Prostate gland (tissue), 2 donors: ENCODE data around the gene MAP4K4. TPM values are rescaled to one million over a fixed set of nuclear protein-coding genes. Genes with fewer than 3 reads are reported as not detected.

Source experiments
- DNase-seq: peaks from one replicate; pipeline ENCODE4 v3.0.0-alpha.2; 2019; ENCODE audit warnings: low spot score
- H3K27ac ChIP-seq, 2 donors: fragments of 200-600 bp; sonication (generic); 2 replicates each; pipeline ENCODE4 v1.5.1; 2017 to 2019
- H3K27me3 ChIP-seq: fragments of 200-600 bp; sonication (generic); replicated peaks from 2 replicates; pipeline ENCODE4 v1.5.1; 2019; ENCODE audit not compliant: insufficient read depth
- H3K36me3 ChIP-seq, 2 donors: fragments of 200-600 bp; sonication (generic); 1 replicate in 1 of 2; 2 replicates in 1 of 2; pipeline versions ENCODE4 v1.5.1 to v1.8.1; 2017 to 2019
- H3K4me1 ChIP-seq: fragments of 200-600 bp; sonication (generic); replicated peaks from 2 replicates; pipeline ENCODE4 v1.5.1; 2019
- H3K4me3 ChIP-seq, 2 donors: fragments of 200-600 bp; sonication (generic); 2 replicates each; pipeline ENCODE4 v1.5.1; 2017 to 2019
- H3K9me3 ChIP-seq: fragments of 200-600 bp; sonication (generic); 2 replicates; pipeline ENCODE4 v1.5.1; 2017
- POLR2A ChIP-seq: fragments of 450-650 bp; IDR thresholded peaks from one replicate; pipeline ENCODE4 v1.6.1; 2016; ENCODE audit warnings: antibody characterized with exemption, mild to moderate bottlenecking
- POLR2AphosphoS5 ChIP-seq: sonication (generic); formaldehyde crosslinking; IDR thresholded peaks from one replicate; pipeline ENCODE4 v1.6.1; 2017; ENCODE audit warnings: antibody characterized with exemption
- WGBS: methylation state at CpG from one replicate; pipeline ENCODE4 v1.1.5; 2018; 5-methylcytosine and 5-hydroxymethylcytosine counted together
- intact Hi-C: fragments of 100-400 bp; cut with DNase I; formaldehyde crosslinking; loops from one replicate; pipeline ENCODE4 v1.14.2; 2022
- total RNA-seq, 2 donors: library from RNA; depleted of rRNA; stranded (reverse); fragments of >200 nt; gene quantifications; one replicate each; pipeline ENCODE4 v1.1.0, GENCODE V29; 2016
- TF ChIP-seq, protein P1 (sequence below), 4 experiments: fragments of 200-600 bp in 2 of 4; fragments of 450-650 bp in 2 of 4; sonication (generic) in 2 of 4; IDR thresholded peaks; 1 replicate in 3 of 4; 2 replicates in 1 of 4; pipeline ENCODE4 v1.5.1; 2016 to 2019; ENCODE audit warnings: antibody characterized with exemption in 4 of 4, mild to moderate bottlenecking in 2 of 4, moderate library complexity in 2 of 4

Gene MAP4K4
- total RNA-seq, 2 donors from 2014 or later, result 23.6 to 107 TPM

- intact Hi-C loops, result no loop called here
- H3K4me1 ChIP-seq, result no peaks in the 10 kb centered on the region
- DNase-seq, result no peak
- TF ChIP-seq POLR2A (no peak), POLR2AphosphoS5 (no peak)
- TF ChIP-seq, protein P1, sequence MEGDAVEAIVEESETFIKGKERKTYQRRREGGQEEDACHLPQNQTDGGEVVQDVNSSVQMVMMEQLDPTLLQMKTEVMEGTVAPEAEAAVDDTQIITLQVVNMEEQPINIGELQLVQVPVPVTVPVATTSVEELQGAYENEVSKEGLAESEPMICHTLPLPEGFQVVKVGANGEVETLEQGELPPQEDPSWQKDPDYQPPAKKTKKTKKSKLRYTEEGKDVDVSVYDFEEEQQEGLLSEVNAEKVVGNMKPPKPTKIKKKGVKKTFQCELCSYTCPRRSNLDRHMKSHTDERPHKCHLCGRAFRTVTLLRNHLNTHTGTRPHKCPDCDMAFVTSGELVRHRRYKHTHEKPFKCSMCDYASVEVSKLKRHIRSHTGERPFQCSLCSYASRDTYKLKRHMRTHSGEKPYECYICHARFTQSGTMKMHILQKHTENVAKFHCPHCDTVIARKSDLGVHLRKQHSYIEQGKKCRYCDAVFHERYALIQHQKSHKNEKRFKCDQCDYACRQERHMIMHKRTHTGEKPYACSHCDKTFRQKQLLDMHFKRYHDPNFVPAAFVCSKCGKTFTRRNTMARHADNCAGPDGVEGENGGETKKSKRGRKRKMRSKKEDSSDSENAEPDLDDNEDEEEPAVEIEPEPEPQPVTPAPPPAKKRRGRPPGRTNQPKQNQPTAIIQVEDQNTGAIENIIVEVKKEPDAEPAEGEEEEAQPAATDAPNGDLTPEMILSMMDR (IDR thresholded peaks at IDR 0.05), result no peak
- no peaks in the 10 kb centered on the region for H3K27me3 ChIP-seq
- no peaks in the 10 kb centered on the region for H3K9me3 ChIP-seq
- no peak overlapping the region for H3K4me3 ChIP-seq
- no peak overlapping the region for H3K27ac ChIP-seq
- WGBS, result 98% methylated on average over 11 of the region's 11 CpGs
- peaks cover 0 to 11% of the 10 kb centered on the region in 2 donors for H3K36me3 ChIP-seq
Observed at GRCh38 chr2:101870444-101870843, 172.9 kb downstream of the MAP4K4 start.

GRCh38 chr2:101871480-101871879 lies 174.0 kb downstream of the MAP4K4 start:
- Histone ChIP-seq H3K36me3 (peaks cover 0 to 11% of the 10 kb centered on the region in 2 donors), H3K9me3 (no peaks in the 10 kb centered on the region), H3K27ac (no peak overlapping the region), H3K4me1 (no peaks in the 10 kb centered on the region), H3K4me3 (no peak overlapping the region), H3K27me3 (no peaks in the 10 kb centered on the region)
- TF ChIP-seq POLR2AphosphoS5 (no peak), POLR2A (no peak)
- TF ChIP-seq, protein P1 (IDR thresholded peaks at IDR 0.05), result no peak
- intact Hi-C loops, result no loop called here
- WGBS, result 86% methylated on average over 5 of the region's 5 CpGs
- no peak for DNase-seq

DNA sequence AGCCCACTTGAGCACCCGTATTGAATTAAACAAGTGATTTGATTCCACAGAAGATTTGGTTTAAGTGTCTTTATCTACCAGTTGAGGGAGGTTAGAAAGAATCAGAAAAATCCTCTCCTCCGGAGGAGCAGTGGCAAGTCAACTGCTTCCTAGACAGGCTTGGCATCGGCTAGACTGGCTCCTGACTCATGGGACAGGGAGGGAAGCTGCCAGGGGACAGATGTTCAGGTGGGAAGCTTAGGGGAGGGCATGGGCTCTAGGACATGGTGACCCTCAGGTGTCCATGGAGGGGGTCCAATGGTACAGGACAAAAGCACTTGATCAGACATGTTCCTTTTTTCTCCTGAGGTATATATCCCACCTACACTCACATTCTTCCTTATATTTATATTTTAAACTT lies 175.0 kb downstream of the MAP4K4 start:
- no peak for DNase-seq
- peaks cover 0 to 11% of the 10 kb centered on the region in 2 donors for H3K36me3 ChIP-seq
- H3K27ac ChIP-seq, result no peak overlapping the region
- H3K4me1 ChIP-seq, result no peaks in the 10 kb centered on the region
- WGBS, result 45% methylated on average over 3 of the region's 3 CpGs
- TF ChIP-seq, protein P1 (IDR thresholded peaks at IDR 0.05), result no peak
- TF ChIP-seq POLR2A, result no peak
- TF ChIP-seq POLR2AphosphoS5, result no peak
- H3K27me3 ChIP-seq, result no peaks in the 10 kb centered on the region
- H3K4me3 ChIP-seq, result no peak overlapping the region
- intact Hi-C loops, result no loop called here
- H3K9me3 ChIP-seq, result no peaks in the 10 kb centered on the region

DNA sequence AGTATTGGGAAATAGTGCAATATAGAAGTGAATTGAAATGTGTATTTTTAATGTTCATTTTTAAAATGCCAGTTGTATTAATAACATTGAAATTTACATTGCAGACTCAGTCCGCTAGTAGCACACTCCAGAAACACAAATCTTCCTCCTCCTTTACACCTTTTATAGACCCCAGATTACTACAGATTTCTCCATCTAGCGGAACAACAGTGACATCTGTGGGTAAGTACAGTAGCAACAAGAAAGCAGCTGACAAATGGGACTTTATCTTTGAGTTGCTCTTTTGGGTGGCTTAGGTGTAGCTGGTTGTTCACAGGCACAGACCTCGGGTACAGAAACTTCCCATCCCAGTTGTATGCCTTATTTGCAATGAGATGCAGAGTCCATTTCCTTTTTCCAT lies 176.0 kb downstream of the MAP4K4 start:
- intact Hi-C loops, result no loop called here
- DNase-seq, result no peak

DNA sequence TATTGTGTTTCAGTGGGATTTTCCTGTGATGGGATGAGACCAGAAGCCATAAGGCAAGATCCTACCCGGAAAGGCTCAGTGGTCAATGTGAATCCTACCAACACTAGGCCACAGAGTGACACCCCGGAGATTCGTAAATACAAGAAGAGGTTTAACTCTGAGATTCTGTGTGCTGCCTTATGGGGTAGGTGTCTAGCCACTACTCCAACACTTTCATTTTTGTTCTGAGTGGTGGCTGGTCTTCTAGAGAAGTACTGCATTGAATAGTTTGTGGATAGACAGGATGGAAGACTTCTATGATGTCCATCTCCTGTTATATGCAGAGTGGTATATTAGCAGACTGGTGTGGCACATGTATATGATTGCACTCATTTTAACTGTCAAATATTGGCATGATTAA lies 176.6 kb downstream of the MAP4K4 start:
- H3K4me3 ChIP-seq, result no peak overlapping the region
- H3K27me3 ChIP-seq, result no peaks in the 10 kb centered on the region
- no peak overlapping the region for H3K27ac ChIP-seq
- TF ChIP-seq POLR2A, result no peak
- TF ChIP-seq, protein P1 (IDR thresholded peaks at IDR 0.05), result no peak
- no peak for TF ChIP-seq POLR2AphosphoS5
- intact Hi-C loops, result no loop called here
- H3K4me1 ChIP-seq, result no peaks in the 10 kb centered on the region
- DNase-seq, result no peak
- no peaks in the 10 kb centered on the region for H3K9me3 ChIP-seq
- peaks cover 0 to 11% of the 10 kb centered on the region in 2 donors for H3K36me3 ChIP-seq
- 94% methylated on average over 3 of the region's 3 CpGs for WGBS

More for the DNA sequence above, 176.0 kb downstream of the MAP4K4 start:
- H3K27me3 ChIP-seq, result no peaks in the 10 kb centered on the region
- H3K4me1 ChIP-seq, result no peaks in the 10 kb centered on the region
- WGBS, result 69% methylated on average over 3 of the region's 3 CpGs
- TF ChIP-seq POLR2AphosphoS5, result no peak
- TF ChIP-seq, protein P1 (IDR thresholded peaks at IDR 0.05), result peak in 2 of 4 experiments; percentile 14 to 27
- H3K9me3 ChIP-seq, result no peaks in the 10 kb centered on the region
- no peak overlapping the region for H3K4me3 ChIP-seq
- no peak overlapping the region for H3K27ac ChIP-seq
- H3K36me3 ChIP-seq, result peaks cover 0 to 11% of the 10 kb centered on the region in 2 donors
